ENCODE data around the gene SH2D5. TPM values are rescaled to one million over a fixed set of nuclear protein-coding genes. Genes with fewer than 3 reads are reported as not detected.
"Not testable (repeated sequence)": the region's sequence is repeated elsewhere in the genome, so short reads cannot be mapped to it uniquely, and the experiment has no call there.

Gene SH2D5
- polyA plus RNA-seq, 1 experiment, result 4.9 TPM

GRCh38 chr1:20719871-20720620 lies 12.5 kb downstream of the SH2D5 start:
- ChIA-PET POLR2A (no interaction called here), CTCF (interaction anchor here (1.3 kb wide), 1 partner anchor 475 kb away, joined by 4 read pairs; no protein-coding TSS in a partner anchor)
- Histone ChIP-seq H3K9me3 (ENCODE audit: control insufficient read depth, insufficient read depth, low read length) (no peaks in the 10 kb centered on the region; the same call in 1 of the 2 replicates), H3K27me3 (ENCODE audit: control insufficient read depth, insufficient read depth, low read length) (no peaks in the 10 kb centered on the region), H3K4me3 (ENCODE audit: low read depth, low read length) (no peak overlapping the region), H3K27ac (ENCODE audit: low read depth, low read length) (no peak overlapping the region)
- TF ChIP-seq CTCF (IDR thresholded peaks at IDR 0.05; ENCODE audit: low read depth, low read length), result no peak
- DNase-seq (ENCODE audit: low read depth, low spot score), result no peak

- no peak overlapping the region for H3K4me3 ChIP-seq (ENCODE audit: low read depth, low read length)
- no peaks in the 10 kb centered on the region; the same call in 1 of the 2 replicates for H3K9me3 ChIP-seq (ENCODE audit: control insufficient read depth, insufficient read depth, low read length)
- CTCF ChIA-PET, result interaction anchor here (1.3 kb wide), 1 partner anchor 476 kb away, joined by 4 read pairs; no protein-coding TSS in a partner anchor
- TF ChIP-seq CTCF (IDR thresholded peaks at IDR 0.05; ENCODE audit: low read depth, low read length), result no peak
- no peaks in the 10 kb centered on the region for H3K27me3 ChIP-seq (ENCODE audit: control insufficient read depth, insufficient read depth, low read length)
- H3K27ac ChIP-seq (ENCODE audit: low read depth, low read length), result no peak overlapping the region
- POLR2A ChIA-PET, result no interaction called here
- DNase-seq (ENCODE audit: low read depth, low spot score), result no peak
Measured at GRCh38 chr1:20719261-20719660, 13.2 kb downstream of the SH2D5 start.

GRCh38 chr1:20718343-20718882 lies 14.1 kb downstream of the SH2D5 start:
- peak overlapping the region; percentile 58 for H3K4me3 ChIP-seq (ENCODE audit: low read depth, low read length)
- not testable (repeated sequence) for H3K27me3 ChIP-seq (ENCODE audit: control insufficient read depth, insufficient read depth, low read length); H3K9me3 ChIP-seq (ENCODE audit: control insufficient read depth, insufficient read depth, low read length); H3K27ac ChIP-seq (ENCODE audit: low read depth, low read length); DNase-seq (ENCODE audit: low read depth, low spot score)
- POLR2A ChIA-PET, result interaction anchor here (0.9 to 1.4 kb wide), 4 partner anchors 21 to 68 kb away, joined by 3 to 9 read pairs (median 5); partner anchors contain the start of gene HP1BP3
- CTCF ChIA-PET, result interaction anchor here (1.0 kb wide), 1 partner anchor 22 kb away, joined by 5 read pairs; no protein-coding TSS in a partner anchor

GRCh38 chr1:20717452-20718342 lies 14.8 kb downstream of the SH2D5 start, which contains the start of gene KIF17:
Gene KIF17, minus strand, starts transcription at chr1:20718007. Its CDS starts 301 bp downstream, at chr1:20717706.
- H3K4me3 ChIP-seq (ENCODE audit: low read depth, low read length), result peak within 1 kb of the TSS; percentile 58
- peak; percentile 39 for DNase-seq (ENCODE audit: low read depth, low spot score)
- no peaks in the 10 kb centered on the region for H3K27me3 ChIP-seq (ENCODE audit: control insufficient read depth, insufficient read depth, low read length)
- TF ChIP-seq CTCF (IDR thresholded peaks at IDR 0.05; ENCODE audit: low read depth, low read length), result no peak
- no peaks in the 10 kb centered on the region; the same call in 1 of the 2 replicates for H3K9me3 ChIP-seq (ENCODE audit: control insufficient read depth, insufficient read depth, low read length)
- ChIA-PET CTCF (interaction anchor here (1.0 kb wide), 1 partner anchor 21 kb away, joined by 5 read pairs; no protein-coding TSS in a partner anchor), POLR2A (interaction anchor here (0.9 to 1.4 kb wide), 5 partner anchors 15 to 69 kb away, joined by 3 to 10 read pairs (median 6); partner anchors contain the start of genes HP1BP3 and SH2D5)
- no peak within 1 kb of the TSS for H3K27ac ChIP-seq (ENCODE audit: low read depth, low read length)

GRCh38 chr1:20716232-20716631 lies 16.3 kb downstream of the SH2D5 start:
- no peaks in the 10 kb centered on the region; the same call in 1 of the 2 replicates for H3K9me3 ChIP-seq (ENCODE audit: control insufficient read depth, insufficient read depth, low read length)
- no peak overlapping the region for H3K4me3 ChIP-seq (ENCODE audit: low read depth, low read length)
- no peak for DNase-seq (ENCODE audit: low read depth, low spot score)
- POLR2A ChIA-PET, result no interaction called here
- no peaks in the 10 kb centered on the region for H3K27me3 ChIP-seq (ENCODE audit: control insufficient read depth, insufficient read depth, low read length)
- CTCF ChIA-PET, result interaction anchor here (0.7 to 0.9 kb wide), 2 partner anchors 19 to 539 kb away, joined by 3 read pairs; no protein-coding TSS in a partner anchor
- H3K27ac ChIP-seq (ENCODE audit: low read depth, low read length), result no peak overlapping the region
- no peak for TF ChIP-seq CTCF (IDR thresholded peaks at IDR 0.05; ENCODE audit: low read depth, low read length)
